Frontal cortex (tissue), 4 donors: Measurements from ENCODE around the gene WDR90. TPM values are rescaled to one million over a fixed set of nuclear protein-coding genes. Genes with fewer than 3 reads are reported as not detected.

Experiments used
- DNase-seq, 2 donors: peaks; one replicate each; pipeline ENCODE4 v3.0.0; 2012; ENCODE audit warnings: low spot score in 2 of 2
- FAIRE-seq: peaks from 2 replicates; lab custom pipeline; 2012; peaks lifted over from hg19 to GRCh38; lab: Jason Lieb, UNC
- total RNA-seq: library from RNA; depleted of rRNA; stranded (reverse); fragments of >200 nt; gene quantifications from one replicate; pipeline ENCODE4 v1.2.3, GENCODE V29; 2014
- donor health status: control.
- donor health status: control.
- donor health status: control.

The WDR90 gene
- total RNA-seq, 1 donor from 2014 or later = 8.2 TPM

GRCh38 chr16:673399-673991 is 24.3 kb downstream of the WDR90 start:
- DNase-seq = no peak
- no peak for FAIRE-seq

GRCh38 chr16:674214-674881 is 25.2 kb downstream of the WDR90 start:
- FAIRE-seq = no peak
- no peak for DNase-seq

- FAIRE-seq (no peak), DNase-seq (peak; percentile 76 to 84)
Observed at GRCh38 chr16:674968-675883, 26.1 kb downstream of the WDR90 start, which contains the start of gene RHBDL1. Gene RHBDL1 (plus strand): TSS chr16:675671. CDS start chr16:675791, 120 bp downstream.

GRCh38 chr16:675884-676564 is 26.9 kb downstream of the WDR90 start:
- DNase-seq = peak in 1 of 2 donors; percentile 38

GRCh38 chr16:676565-676902 is 27.4 kb downstream of the WDR90 start:
- FAIRE-seq (no peak), DNase-seq (no peak)

More at GRCh38 chr16:675884-676564, 26.9 kb downstream of the WDR90 start:
- FAIRE-seq = no peak

GRCh38 chr16:676913-677312 is 27.7 kb downstream of the WDR90 start:
- FAIRE-seq (no peak), DNase-seq (no peak)

GRCh38 chr16:677316-678190 is 28.4 kb downstream of the WDR90 start:
- FAIRE-seq (no peak), DNase-seq (no peak)

- FAIRE-seq (no peak), DNase-seq (no peak)
Observed at GRCh38 chr16:678209-678857, 29.2 kb downstream of the WDR90 start.

- DNase-seq (peak; percentile 52 to 62), FAIRE-seq (no peak)
Observed at GRCh38 chr16:678858-679813, 30.0 kb downstream of the WDR90 start.

- no peak for FAIRE-seq
- DNase-seq = peak; percentile 88 to 93
Observed at GRCh38 chr16:679814-680624, 30.9 kb downstream of the WDR90 start, which contains the start of gene STUB1. Gene STUB1 (plus strand): TSS chr16:680410. CDS start chr16:680526, 116 bp downstream.

GRCh38 chr16:680625-680945 is 31.4 kb downstream of the WDR90 start:
- FAIRE-seq = no peak
- DNase-seq = no peak

GRCh38 chr16:680967-681745 is 32.0 kb downstream of the WDR90 start:
- DNase-seq = no peak
- FAIRE-seq = no peak

GRCh38 chr16:681746-682427 is 32.7 kb downstream of the WDR90 start:
- DNase-seq (no peak), FAIRE-seq (no peak)

- DNase-seq = no peak
- no peak for FAIRE-seq
Observed at GRCh38 chr16:682493-683395, 33.6 kb downstream of the WDR90 start.
